GM21390 (cell line): ENCODE measurements around the gene DGKG.

Experiments used
- ATAC-seq: cut with Tn5 transposase; IDR thresholded peaks from one replicate; pipeline ENCODE4 v1.9.1; 2021; ENCODE audit not compliant: unreplicated experiment

Gene DGKG

DNA sequence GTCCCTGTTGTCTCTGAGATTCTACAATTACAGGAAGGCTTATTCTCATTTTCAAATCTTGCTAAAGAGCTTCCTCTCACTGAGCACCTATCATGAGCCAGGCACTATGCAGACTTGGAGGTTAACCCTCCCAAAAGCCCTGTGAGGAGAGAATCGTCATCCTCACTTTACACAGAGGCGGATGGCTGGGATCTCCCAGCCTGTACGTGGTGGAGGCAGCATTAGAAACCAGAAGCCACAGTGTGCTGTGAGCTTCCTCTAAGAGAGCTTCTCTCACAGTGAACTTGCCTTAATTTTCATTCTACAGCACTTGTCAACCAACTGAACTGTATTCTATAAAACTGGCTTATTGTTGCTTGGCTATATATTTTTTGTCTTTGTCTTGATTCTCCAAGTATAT is 6.1 kb upstream of the DGKG start:
- no peak for ATAC-seq

DNA sequence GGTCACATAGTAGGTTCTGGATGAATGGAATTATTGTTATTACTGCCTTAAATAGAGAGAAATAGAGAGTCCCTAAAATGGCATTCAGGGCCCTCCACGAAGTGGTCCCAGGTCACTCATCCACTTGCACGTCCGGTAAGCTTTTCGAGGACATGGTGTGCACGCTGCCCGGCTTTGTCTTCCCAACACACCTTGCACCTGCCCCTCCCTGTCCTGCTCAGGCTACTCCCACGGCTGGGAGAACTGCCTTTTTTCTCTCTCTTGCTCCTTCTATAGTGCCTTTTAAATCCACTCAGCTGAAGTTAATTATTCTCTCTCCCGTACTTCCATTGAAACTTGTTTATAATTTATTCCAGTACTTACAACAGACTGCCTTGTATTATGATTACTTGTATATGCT is 5.6 kb upstream of the DGKG start:
- no peak for ATAC-seq

DNA sequence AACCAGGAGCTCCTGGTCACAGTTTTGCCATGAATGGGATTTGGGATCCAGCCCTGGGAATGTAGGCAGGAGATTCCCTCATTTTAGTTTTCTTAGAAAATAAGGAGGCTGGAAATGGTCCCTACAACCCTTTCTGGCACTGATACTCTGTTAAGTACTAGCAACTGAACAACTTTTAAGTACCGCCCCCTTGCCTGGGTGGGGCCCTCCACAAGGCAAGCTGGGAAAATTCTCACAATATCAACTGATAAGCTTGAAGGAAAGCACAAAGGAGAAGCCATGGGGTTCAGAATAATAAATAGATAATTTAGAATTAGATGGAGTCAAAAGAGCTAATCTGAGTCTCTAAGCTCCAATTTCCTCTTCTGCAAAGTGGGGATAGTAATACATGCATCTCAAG is 4.2 kb upstream of the DGKG start:
- no peak for ATAC-seq

DNA sequence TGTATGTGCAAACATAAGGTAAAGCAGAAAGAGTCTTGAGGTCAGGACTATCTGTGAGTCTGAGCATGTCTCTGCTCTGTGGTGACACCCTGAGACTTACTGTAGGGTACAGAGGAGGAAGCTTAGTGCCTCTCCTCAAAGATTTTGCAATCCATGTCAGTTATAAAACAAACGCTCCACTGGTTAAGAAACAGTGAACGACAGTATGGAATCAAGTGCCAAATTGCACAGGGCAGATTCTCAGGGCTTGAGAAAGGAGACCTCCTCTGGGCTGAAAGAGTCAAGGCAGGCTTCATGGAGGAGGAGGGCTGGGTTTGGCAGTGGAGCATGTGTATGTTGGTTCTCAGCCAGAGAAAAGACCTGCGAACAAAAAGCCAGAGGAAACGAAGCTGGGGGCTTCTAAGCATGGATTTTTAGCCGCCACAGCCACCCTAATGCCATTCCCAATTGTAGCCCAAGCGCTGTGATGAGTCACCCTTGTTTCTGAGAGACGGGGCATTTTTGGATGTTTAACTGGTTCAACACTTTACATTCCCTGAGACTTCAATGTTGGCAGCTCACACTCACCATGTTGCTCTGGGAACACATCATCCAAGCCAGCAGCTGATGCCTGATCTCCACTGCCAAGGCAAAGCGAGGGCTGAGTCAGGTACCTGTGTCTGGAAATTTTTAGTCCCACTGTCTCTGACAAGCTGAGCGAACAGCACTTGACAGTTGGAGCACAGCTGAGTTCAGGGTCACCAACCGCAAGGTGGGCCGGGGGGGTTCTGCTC is 3.4 kb upstream of the DGKG start:
- no peak for ATAC-seq

DNA sequence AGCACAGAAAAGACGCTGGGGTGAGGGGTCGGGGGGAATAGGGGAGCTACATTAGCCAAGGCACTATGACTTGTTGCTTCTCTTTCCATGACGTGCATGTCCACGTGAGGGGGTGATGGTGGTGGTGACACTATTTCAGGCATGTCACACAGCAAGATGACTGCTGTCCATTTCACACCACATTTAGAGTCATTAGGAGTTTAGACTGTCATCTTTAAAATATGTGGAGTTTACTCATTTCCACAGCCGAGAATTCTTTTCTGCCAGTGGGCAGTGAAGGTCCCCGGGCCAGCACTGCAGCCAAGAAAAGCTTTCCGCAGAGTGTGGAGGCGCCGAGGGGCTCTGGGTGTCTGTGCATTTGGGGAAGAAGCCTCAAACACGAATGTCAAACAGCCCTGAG is 954 bp upstream of the DGKG start:
- no peak for ATAC-seq

DNA sequence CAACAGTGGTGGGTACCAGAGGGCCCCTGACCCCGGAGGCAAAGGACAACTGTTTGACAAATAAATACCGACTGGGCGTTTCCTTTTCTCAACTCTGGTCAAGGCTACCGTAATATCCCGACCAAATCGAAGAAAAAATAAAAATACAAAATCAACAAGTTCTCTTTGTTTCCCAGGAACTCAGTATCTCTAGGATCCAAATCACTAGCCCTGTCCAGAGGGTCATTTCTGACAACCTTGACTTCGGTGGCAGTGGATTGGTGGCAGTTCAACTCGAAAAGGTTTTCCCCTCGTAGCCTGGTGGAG is 456 bp upstream of the DGKG start:
- ATAC-seq = no peak

DNA sequence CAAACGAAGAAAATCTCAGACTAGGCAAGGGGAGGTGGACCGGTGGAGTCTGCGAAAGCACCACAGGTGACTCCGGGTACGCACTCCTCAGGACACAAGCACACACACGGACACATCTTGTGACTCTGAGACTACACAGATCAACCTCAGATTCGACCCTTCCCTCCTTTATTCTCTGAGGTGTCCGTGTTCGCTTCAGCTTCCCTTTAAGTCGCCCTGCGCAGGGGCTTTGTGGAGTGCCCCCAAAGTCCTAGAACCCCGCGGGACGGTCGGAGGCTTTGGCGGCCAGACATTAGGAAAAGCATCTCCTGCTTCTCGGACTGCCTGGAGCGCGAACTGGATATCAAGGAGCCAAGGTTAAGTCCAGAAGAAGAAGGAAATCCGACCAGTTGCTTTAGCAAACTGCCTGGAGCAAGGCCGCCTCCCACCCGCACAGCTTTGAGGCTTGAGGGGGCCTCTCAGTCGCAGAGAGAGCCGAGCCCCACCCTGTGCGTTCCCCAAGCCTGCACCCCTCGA is 730 bp downstream of the DGKG start:
- ATAC-seq = no peak

DNA sequence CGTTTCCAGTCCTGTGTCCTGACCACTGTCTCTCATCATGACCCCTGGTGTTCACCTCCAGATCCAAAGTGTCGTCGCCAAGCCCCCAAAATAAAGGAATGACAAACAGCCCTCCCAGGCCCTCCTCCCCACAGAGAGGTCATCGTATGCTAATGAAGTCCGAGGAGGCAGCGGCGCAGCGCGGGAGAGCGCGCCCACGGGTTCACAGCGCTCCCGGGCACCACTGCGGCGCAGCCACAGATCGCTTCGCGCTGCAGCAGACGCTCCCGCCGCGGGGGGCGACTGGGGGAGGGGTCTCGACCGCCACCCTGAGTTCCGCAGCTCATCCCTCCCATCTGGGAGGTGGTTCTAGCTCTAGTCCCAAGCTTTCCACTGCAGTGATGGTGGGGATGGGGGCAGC is 1.3 kb downstream of the DGKG start:
- no peak for ATAC-seq

DNA sequence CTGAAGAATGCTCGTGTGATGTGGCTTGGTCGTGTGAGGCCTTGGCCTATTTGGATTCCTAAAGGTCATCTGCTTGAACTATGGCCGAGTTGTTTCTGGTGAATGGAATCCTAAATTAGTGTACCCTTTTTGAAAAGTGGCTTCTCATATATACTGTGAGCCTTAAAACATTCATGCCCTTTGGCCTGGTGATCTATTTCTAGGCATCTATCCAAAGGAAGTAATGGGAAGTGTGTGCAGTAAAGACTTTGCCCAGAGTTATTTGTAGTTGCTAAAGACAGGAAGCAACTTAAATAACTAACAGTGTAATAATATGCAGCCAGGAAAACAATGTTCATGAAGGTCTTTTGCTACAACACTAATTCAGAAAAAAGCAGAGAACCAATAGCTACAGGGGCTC is 3.0 kb downstream of the DGKG start:
- ATAC-seq = no peak

DNA sequence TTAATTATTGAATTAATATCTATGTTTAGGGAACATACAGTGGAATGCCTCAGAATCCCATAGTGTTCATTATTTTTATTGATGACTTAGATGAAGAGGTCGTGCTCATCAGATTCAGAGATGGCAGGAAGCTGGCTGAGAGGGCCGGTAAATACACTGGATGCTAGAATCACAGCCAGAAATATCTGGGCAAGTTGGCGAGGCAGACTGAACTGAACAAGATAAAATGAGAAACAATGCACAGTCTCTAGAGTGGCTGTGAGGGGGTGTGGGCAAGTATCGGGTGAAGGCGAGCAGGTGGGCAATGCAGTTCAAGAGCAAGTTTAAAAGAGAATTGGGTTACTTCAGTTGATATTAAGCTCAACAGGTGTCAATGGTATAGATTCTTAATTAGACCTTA is 5.9 kb downstream of the DGKG start:
- no peak for ATAC-seq

DNA sequence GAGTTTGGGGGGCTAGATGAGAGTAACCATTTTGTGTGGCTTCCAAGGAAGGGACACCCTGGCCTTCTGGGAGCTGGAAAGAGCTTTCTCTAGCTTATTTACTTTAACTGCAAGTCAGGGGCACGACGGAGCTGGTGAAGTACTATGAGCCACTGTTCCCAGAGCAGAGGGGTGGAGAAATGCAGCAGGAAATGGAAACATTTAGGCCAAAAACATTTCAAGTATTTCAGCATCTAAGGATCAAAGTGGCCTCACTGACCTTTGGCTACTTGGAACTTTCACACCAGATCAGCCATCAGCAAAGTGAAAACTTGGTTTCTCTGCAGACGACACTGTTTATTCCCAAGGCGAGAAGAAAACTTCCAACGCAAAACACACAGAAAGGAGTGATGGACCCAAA is 7.9 kb downstream of the DGKG start:
- ATAC-seq = no peak

DNA sequence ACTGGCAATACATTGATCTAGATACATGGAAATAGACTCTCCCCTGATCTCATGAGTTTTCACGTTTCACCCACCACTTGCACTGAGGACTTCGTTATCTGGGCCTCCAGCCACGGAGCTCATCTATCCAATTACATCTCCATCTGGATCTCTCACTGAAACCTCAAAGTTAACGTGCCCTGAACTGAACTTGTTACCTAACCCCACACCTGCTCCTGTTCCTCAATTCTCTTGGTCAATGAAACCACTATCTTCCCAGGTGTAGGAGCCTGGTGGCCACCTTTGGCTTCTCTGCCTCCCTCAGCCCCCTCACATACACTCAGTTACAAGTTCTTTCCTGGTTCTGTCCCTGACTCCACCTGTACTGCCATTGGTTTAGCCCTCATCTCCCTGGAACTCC is 9.7 kb downstream of the DGKG start:
- no peak for ATAC-seq

DNA sequence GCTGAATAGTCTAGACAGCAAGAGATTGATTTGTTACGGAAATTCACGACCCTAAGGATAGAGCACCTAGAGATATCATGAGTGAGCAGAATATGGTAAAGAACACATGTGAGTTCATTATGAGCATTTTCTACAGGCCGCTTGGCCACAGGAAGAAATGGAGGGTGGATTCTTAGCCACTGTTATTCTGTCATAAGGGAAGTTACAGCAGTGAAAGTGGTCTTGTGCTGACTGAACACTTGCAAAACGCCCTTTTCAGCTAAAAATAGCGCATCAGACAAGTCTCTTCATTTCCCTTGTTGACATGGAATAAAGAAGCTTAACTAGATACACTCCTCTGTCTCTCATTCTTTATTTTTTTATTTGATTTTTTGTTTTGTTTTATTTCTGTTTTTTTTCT is 19.8 kb downstream of the DGKG start:
- peak; percentile 52 for ATAC-seq

DNA sequence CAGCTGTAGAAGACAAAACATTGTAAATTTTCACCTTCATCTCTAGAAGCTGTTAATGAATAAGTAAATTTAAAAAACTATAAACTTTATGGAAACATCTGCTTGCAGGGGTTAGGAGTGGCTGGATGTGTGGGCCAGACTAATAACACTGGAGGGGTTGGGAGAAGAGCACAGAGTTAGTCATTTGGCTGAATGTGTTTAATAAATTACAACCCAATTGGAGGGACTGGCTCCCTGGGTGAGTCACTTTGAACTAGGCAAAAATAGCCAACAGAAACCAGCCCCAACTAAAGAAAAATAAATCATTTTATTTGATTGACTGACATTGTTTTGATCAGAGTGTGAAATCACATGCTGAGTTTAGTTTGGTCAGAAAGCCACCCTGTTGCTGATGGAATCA is 21.8 kb downstream of the DGKG start:
- ATAC-seq = no peak

DNA sequence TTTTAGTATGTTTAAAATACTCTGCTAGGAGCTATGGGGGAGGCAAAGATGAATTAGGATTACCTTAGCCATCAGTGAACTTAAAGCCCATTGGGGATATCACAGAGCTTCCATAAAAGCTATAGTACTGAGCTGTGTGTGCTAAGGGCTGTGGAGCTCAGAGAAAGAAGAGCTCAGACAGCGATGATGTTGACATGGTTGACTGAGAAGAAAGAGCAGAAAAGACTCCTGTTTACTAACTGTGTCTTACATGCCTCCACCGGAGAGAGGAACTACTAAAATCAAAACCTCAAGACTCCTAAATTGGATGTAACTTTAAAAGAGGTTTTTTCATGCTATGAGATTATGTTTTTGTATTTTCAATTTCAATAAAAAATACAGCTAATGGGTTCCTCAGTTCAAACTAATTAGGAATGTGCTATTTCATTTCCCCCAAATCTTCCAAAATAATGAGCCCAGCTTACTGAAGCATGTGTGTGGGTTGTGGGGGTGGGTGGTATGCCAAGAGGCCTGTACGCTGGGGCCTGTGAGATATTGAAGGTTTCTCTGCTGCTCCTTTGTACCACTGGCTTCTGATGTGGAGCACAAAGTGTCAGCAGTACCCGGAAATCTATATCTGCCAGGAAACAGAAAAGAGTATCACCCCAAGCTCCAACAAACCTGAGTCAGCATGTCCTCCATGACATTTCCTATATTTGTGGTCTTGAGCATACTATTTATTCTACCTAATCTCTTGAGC is 22.7 kb downstream of the DGKG start:
- no peak for ATAC-seq

DNA sequence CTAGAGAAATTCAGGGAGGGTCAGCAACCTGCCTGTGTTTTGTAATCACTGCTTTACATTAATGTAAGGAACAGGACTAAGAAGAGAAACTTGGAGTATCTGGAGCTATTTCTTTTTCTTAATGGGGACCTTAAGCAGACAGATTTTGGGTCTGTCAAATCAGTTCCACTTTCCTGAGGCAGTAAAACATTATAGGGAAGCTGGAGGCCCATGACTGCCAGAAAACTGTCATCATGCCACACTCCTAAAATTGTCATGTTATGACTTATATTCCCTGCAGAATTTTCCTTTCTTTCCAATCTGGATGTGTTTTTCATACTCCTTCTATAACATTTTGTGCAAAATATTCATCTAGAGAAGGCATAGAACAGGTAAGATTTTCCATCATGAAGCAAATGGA is 28.8 kb downstream of the DGKG start:
- no peak for ATAC-seq

DNA sequence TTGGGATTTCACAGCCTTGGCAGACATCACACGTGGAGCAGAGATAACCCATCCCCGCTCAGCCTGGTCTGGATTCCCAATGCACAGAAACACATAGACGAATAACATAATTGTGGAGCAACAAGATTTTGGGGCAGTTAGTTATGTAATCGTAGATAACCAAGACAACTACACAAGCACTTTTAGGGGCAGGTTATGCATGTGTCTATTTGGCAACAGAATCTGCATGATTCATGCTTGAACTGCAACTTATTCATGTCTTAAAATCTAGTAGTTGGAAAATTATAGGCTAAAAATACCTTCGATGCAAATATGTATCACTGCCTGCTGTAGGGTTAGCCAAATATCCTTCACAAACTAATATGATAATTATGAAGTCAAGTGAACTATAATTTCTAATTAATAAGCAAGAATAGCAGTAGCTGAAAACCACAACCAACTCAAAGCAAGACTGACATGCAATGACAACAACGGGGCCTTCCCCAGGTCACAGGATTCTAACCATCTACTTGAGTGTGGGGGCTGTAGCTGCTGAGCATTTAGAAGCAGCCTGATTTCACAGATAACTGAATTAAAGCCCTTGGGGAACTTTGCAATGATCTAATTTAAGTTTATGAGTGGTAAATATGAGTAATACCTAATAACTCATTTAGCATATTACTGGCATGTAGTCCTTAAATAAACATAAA is 31.1 kb downstream of the DGKG start:
- no peak for ATAC-seq

DNA sequence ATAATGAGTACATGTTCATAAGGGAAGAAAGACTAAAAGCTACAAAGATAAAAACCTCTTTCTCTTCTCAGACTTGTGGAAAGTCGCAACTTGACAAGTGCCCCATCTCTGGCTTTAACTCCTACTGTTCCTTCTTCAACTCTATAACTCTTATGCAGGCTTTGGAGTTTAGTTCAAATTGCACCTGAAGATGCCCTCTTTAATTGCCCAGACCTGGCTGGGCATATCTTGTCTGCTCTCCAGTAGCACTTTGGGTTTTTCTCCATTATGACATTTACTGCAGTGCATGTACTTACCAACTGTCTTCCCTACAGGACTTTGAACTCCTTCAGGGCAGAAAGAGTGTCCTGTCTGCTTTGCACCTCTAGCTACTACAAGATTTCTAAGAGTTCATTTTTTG is 32.4 kb downstream of the DGKG start:
- no peak for ATAC-seq

DNA sequence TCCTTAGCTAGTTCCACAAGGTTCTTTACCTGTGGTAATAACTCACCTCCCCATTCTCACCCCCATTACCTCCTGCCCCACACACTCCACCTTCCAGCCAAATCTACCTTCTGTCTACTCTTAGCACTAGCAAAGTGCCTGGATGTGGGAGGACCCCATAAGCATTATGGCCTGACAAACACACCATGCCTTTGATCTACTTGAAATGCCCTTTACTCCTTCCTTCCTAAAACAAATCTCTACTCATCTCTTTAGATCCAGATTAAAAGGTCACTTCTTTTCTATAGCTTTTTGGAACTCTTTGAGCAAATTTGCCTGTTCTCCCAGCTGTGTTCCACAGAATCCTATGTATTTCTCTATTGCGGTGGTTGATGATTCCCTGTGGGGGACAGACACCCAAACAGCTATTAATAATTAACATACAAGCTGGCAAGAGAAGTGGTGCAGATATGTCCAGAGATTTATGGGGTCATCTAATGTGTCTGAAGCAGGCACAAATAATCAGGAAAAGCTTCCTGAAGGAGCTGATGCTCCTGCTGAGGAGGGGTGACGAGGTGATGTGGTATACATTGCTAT is 34.0 kb downstream of the DGKG start:
- no peak for ATAC-seq

DNA sequence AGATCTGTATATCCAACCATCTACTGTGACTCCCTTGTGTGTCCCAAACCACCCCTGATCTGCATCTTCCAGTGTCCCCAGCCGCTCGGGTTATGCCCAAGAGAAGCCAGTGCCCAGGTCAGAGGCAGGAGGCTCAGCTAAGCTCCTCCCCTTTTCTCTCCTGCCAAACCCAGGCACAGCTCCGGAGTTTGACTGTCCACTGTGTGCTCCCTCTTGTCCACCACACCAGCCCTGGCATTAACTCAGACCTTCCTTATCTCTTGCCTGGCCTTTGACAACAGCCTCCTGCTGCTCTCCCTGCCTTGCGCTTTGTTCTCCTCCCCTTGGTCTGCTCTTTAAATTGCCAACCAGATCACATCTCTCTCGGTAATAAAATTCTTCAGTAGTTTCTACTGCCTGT is 39.3 kb downstream of the DGKG start:
- ATAC-seq = no peak

DNA sequence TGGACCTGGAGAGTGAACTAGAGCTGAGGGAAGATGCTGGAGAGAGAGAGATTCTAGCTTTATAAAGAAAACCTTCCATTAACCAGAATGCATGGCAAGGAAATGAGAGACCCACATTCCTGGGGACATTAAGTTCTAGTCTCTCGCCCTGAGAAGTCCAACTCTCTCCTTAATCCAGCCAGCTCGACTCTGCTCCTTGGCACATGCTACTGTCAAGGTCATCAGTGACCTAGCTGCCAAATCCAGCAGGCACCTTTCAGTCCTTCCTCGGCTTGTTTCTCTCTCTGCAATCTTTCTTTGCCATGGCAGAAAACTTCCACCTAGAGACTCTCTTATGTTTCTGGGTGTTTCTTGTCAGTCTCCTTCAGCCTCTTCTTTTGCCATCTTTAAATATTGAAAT is 40.3 kb downstream of the DGKG start:
- ATAC-seq = no peak
